GM18873 (cell line): ENCODE measurements around the gene CCDC89.
"Not testable (repeated sequence)": the region's sequence is repeated elsewhere in the genome, so short reads cannot be mapped to it uniquely, and the experiment has no call there.

Experiments
- ATAC-seq: cut with Tn5 transposase; IDR thresholded peaks from one replicate; pipeline ENCODE4 v1.9.1; 2021; ENCODE audit warnings: mild to moderate bottlenecking, moderate library complexity, moderate number of reproducible peaks; ENCODE audit not compliant: unreplicated experiment, low FRiP score

The CCDC89 gene

GRCh38 chr11:85656777-85657176 is 29.2 kb downstream of the CCDC89 start:
- no peak for ATAC-seq

DNA sequence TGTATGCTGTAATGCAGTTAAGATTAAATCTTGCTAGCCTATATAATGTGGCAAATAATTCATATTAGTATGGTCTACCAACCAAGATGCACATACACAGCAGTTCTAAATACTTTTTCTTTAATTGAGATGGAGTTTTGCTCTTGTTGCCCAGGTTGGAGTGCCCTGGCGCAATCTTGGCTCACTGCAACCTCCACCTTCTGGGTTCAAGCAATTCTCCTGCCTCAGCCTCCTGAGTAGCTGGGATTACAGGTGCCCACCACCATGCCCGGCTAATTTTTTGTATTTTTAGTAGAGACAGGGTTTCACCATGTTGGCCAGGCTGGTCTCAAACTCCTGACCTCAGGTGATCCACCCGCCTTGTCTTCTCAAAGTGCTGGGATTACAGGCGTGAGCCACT is 31.7 kb downstream of the CCDC89 start:
- ATAC-seq: not testable (repeated sequence)

DNA sequence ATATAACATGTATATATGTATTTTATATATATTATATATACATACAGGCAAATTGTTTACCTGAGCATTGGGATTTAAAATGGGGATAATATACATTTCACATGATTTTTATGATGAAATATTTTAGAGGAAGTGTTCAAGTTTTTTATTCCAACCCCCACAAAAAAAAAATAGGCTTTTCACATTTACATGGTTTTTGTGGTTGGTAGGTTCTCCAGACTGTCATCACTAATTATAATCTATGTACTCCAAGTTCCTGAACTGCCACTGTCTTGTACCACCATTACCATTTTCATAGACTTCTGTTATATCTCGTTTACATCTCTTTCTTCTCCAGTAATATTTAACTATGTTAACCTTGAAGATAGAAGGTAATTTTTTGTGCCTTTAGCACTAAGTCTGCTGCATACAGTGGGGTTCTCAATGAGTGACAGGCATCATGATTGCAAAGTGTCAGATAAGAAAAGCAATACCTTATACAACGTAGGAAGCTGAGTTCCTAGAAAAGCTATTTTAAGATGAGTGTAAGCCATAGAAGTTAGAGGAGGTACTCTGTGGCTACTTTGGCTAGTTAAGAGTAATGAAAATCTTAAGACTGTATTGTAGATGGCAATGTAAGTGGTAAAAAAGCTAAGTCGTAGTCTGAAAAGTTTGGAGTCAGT is 33.1 kb downstream of the CCDC89 start:
- no peak for ATAC-seq

- ATAC-seq: no peak
Observed at GRCh38 chr11:85651118-85651517, 34.9 kb downstream of the CCDC89 start.

GRCh38 chr11:85647604-85648299 is 38.2 kb downstream of the CCDC89 start, which contains the start of gene TMEM126A:
Gene TMEM126A (plus strand): TSS chr11:85647967. CDS start chr11:85650256, 2,289 bp downstream.
- peak; percentile 99 for ATAC-seq

DNA sequence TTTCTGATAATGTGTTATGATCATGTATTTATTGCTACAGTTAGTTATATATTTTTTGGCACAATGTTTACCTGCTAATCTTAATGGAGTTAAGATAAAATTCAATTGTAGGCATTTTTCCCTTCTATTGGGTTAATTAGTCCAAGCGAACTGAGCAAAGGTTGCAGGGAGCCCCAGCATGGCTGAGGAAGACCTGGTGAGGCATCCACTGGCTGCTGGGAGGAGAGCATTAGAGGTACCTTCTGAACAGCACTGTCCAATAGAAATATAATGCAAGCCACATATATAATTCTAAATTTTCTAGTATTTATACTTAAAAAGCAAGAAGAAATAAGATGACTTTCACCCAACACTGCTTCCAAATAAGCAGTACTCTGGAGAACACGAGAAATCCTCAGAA is 38.9 kb downstream of the CCDC89 start:
- peak; percentile 3 for ATAC-seq

DNA sequence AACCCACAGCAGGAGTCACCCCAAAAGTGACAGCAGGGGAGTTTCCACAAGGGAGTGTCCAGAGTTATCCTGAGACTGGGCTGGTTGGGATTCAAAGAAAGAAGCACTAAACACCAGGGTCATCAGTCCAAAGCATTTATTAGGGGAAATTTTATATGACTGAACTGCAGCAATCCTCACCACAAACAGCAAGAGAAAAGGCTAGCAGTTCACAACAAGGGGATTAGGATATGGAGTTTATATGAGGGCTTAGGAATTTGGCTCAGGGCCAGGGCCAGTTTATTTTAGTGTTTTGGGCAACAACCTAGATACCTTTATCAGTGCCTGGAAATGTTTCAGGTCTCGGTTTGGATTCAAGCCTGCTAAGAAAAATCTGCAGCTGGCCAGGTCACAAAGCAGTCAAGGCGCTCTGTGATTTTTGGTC is 42.8 kb downstream of the CCDC89 start:
- ATAC-seq: no peak

GRCh38 chr11:85634747-85635146 is 51.2 kb downstream of the CCDC89 start:
- no peak for ATAC-seq
